Stimulated activated CD4-positive, alpha-beta T cell treated with anti-CD3 and anti-CD28 coated beads, Interleukin-2, amount 100 ng/mL, for 24 hours (primary cell): ENCODE results near the gene KCNK18.
"Not testable (repeated sequence)": the region's sequence is repeated elsewhere in the genome, so short reads cannot be mapped to it uniquely, and the experiment has no call there.

Experiments
- DNase-seq, 2 donors: peaks; one replicate each; pipeline ENCODE4 v3.0.0-alpha.2; 2020

Gene KCNK18

DNA sequence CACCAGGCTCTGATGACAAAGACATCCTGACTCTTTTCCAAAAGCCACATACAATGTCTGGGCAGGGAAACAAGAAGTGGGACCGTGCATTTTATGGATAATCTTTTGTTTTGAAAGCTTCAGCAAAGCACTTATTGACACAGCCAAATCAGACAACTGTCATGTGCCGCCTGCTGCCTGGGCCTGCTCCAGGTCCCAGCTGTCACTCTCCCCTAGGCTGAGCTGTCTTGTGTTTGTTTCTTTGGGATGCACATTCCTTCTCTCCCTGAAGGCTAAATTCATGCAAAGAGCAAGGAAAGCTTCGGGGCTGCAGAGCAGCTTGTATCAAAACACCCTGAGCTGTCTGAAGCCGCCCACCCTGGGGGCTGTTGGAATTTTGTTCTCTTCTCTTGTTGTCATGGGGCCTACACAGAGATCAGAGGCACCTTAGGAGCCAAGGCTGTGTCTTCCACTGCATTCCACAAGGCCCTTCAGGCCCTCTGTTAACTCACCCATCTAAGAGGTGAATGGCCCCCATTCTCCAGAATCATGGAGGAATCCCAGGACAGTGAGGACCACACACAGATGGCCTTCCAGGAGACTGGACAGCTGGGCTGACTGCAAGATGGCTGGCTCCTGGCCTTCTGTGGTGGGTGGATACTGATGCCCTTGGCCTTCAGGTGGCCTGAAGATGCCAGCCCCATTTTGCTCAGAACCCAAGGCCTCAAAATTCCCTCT, 25.8 kb downstream of the KCNK18 start:
- DNase-seq = no peak

DNA sequence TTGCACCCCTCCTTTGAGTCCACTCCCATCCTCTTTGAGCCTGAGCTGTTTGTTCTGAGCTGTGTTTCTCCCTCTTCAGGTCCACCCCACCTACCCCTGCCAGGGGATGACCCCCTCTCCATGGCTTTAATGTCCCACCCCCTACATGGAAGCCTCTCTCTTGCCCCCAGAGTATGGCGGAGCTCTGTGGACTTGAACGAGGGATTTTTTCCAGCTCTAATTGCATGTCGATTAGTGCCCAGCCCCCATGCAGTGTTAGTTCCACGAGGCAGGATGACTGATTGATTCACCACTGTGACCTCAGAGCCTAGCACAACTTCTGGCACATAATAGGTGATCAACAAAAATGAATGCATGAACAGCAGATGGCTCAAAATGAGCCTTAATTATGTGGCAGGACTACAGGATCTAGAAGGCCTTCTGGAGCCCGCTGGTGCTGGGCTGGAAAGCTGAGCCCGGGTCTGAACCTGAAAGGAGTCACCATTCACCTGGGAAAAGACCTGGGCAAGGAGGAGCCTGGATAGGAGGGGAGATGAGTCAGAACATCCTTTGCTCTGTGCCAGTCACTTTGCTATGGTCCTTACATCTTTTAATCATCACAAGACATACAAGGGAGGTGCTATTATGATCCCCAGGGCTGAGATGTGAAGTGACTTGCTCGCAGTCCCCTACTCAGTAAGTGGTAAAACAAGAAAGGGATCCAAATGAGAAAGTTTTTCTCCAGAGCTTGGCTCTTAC, 26.6 kb downstream of the KCNK18 start:
- DNase-seq = no peak

DNA sequence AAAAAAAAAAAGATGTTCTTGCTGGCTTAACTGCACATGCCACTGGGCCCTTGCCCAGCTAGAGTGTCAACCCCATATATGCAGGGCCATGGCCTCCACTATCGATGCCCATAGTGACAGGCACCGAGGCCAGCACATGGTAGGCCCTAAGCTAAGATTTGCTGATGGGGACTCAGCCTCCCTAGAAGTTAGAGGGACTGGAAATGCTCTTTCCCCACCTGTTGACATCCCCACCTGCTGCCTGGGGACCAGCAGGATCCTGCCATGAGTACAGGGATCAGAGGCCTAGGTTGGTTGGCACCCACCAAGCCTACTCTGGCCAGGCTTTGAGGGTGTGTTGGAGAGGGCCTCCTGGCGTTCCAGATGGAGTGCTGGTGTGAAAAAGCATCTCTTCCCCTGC, 27.6 kb downstream of the KCNK18 start:
- DNase-seq = no peak

DNA sequence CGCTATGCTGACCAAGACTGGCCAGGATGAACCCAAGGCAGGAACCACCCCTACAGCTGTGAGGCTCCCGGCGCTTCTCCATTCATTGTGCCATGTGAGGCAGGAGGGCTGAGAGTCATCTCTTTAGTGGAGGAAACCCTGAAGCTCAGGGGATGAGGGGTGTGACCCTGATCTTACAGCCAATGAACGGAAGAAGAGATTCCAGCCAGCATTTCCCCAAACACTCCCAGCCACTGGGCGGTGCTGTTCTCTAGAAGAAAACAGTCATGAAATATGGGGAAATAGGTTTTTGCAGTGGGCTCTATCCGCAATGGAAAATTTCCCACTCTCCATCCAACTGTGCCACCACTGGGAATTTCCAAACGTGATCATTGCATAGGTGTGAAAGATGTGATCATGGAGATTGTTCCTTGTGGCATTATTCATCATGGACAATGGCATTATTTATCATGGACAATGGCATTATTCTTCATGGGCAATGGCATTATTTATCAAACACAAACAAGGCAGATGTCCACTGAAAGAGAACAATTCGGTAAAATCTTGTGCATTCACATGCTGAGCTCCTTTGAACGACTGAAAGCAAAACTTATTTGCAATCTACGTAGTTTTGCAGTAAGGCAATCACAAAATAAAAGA, 29.6 kb downstream of the KCNK18 start:
- no peak for DNase-seq

DNA sequence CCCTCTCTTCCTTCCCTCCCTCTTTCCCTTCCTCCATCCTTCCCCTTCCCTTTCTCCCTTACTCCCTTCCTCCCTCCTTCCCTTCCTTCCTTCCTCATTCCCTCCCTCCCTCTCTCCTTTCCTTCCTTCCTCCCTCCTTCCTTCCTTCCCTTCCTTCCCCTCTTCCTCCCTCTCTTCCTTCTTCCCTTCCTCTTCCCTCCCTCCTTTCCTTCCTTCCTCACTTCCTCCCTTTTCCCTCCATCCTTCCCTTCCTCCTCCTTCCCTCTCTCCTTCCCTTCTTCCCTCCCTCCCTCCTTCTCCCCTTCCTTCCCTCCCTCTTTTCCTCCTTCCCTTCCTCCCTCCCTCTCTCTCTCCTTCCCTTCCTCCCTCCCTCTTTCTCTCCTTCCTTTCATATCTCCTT, 30.9 kb downstream of the KCNK18 start:
- no peak for DNase-seq

DNA sequence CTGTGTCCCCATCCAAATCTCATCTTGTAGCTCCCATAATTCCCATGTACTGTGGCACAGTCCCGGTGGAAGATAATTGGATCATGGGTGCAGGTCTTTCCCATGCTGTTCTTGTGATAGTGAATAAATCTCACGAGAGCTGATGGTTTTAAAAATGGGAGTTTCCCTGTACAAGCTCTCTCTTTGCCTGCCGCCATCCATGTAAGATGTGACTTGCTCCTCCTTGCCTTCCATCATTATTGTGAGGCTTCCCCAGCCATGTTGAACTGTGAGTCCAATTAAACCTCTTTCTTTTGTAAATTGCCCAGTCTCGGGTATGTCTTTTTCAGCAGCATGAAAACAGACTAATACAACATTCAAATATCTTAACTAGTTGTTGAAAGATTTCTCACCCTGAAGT, 32.8 kb downstream of the KCNK18 start:
- not testable (repeated sequence) for DNase-seq

DNA sequence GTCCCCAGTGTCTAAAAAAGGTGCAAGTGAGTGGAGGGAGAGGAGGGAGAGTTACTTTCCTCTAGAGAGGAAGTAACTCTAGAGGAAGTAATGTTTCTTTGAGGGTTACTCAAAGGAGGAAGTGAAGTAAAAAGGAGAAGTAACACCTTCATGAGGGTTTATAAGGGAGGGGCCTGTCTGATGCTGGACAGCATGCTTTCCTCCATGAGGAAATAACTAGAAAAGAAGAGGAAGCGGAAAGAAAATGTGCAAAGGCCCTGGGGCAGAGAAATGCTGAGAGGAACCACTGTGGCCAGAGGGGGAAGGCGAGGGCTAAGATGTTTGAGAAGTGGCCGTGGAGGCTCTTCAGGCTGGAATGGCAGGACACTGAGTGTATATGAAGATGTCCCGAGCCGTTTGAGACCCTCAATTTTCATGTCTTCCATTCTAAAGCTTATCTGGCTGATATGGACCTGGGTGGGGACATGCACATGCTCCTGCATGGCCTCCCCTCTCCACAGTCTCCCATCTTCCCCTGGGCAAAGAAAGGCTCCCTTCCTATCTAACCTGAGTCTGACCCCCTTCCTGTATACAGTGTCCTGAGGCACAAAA, 40.2 kb downstream of the KCNK18 start:
- DNase-seq = no peak

DNA sequence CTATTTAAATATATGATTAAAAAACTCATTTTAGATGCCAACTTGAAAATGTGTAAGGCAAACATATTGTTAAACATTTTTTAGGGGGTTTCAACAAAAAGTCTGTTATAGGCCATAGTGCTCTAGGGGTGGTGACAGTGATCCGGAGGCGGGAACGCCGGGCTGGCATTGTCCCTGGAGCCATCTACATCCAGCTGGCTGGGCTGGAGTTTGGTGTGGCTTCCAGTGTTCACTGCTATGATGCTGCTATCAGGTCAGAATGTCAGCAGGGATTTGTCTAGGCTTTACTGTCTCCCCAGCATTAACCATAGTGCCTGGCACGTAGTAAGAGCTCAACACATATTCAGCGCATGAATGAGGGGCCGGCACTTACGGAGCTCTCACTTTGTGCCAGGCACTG, 41.8 kb downstream of the KCNK18 start:
- DNase-seq = no peak

DNA sequence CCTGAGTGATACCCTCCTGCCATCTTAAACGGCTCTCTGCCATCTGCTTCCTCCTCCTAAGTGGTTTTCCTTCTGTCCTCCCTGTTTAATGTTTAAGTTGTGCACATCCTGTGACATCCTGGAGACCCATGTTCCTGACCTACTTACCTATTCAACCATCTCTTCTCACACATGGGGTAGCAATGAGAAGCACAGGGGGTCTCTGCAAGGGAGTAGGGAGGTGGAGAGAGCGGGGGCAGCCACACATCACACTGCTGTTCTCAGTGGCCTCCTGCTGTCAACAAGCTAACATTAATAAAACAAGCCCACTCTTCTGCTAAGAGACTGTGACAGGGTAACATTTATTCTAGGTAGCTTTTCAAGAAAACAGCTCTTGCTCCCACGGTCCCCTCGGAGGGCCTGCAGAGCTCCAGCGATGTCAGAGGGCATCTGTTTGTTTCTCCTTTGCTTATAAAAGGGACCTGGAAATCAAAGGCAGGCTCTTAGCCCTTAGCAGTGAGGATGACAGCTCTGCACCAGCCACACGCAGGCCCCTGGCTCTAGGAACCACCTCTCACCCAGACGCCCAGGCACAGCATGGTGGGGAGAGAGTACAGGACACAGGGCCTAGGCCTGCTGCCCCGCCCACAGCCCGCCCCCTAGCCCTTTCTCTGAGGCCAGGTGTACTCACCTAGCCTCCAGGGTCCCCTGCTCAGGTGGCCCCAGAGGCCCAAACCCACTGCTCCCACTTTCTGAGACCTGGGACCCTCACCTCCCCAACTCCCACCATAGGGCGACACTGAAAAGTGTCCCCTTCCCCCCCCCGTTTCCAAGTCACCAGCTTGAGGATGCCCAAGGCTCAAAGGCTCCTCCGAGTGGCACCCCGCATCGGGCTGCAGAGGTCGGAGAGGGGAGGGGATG, 42.7 kb downstream of the KCNK18 start:
- DNase-seq = no peak

DNA sequence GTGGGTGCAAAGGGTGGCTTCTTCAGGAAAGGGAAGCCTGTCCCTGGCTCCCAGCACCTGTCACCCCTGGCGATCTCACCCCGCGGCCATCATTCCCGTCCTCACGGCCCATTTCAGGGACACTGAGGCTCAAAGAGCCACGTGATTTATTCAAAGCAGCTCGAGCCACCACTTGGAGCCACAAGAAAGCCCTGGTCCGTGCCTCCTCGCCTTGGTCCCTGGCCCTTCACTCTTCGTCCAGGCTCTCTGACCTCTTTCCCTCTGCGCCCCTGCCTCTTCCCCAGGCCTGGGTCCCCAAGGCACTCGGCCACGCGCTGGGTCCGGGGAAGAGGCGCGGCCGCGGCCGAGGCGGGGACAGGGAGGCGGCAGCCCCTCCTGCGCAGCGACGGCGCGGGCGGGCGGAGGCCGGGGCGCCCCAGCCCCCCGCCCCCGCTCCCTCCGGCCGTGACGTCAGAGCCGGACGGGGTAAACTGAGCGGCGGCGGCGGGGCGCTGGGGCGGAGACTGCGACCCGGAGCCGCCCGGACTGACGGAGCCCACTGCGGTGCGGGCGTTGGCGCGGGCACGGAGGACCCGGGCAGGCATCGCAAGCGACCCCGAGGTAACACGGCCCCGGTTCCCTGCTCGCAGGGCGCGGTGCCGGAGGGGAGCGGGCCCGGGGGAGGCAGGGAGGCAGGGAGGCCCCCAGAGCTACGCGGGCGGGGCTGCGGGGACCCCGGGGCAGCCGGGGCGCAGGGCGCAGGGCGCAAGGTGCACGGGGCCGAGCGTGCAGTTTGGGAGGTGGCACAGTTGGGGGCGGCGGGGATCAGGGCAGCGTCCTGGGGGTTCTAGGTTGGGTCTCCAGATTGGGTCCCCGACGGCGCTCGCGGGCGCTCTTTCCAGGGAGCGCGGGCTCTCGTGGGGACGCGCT, 43.6 kb downstream of the KCNK18 start, which contains the start of gene SLC18A2:
TSS of gene SLC18A2 (plus strand) at position 494 of the 909 bp plus-strand sequence. CDS start 580 bp downstream, outside the sequence.
- DNase-seq = no peak

DNA sequence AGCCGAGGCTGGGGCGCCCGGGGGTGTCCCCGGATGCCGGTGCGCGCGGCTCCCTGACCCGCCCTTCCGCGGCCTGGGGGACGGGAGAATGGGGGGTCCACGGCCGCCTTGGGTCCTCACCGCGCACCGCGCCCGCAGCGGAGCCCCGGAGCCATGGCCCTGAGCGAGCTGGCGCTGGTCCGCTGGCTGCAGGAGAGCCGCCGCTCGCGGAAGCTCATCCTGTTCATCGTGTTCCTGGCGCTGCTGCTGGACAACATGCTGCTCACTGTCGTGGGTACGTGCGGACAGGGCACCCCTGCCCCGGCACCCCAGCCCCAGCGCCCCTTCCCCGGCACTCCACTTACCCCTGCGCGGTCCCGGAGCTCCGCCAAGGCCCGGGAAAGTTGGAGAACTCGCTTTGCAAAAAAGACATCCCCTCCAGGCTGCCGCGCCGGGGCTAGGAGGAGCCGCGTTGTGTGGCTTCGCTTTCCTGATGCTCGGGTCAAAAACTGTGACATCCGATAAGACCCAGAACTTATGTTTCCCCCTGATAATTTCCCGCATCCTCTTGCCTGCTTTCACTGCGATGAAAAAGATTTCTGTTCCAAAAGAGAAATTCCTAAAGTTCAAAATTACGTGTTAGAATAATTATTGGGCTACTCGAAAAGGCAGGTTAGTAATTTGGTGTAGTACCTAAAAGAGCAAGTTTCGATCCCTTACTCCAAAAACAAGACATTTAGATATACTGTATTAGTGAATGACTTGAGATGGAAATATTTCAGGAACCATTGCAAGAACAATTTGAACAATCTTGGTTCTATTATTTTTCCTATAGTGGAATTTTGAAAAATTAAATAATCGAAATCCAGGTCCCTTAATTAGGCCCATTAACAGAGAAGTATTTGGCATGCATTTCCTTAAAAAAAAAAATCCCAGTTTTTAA, 44.5 kb downstream of the KCNK18 start:
- no peak for DNase-seq

DNA sequence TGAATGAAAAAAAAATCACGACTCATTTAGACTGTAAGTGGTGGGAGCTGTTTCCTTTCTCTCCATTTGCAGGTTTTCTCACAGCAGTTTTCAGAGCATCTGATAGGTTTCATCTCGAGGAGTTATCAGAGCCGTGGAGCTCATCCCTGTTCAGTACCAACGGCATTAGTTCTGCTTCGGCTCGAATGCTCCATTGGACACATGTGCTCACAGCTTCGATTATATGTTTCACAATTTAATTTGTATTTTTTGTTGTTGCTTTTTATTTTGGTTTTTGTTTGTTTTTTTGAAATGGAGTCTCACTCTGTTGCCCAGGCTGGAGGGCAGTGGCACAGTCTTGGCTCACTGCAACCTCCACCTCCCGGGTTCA, 45.2 kb downstream of the KCNK18 start:
- no peak for DNase-seq

DNA sequence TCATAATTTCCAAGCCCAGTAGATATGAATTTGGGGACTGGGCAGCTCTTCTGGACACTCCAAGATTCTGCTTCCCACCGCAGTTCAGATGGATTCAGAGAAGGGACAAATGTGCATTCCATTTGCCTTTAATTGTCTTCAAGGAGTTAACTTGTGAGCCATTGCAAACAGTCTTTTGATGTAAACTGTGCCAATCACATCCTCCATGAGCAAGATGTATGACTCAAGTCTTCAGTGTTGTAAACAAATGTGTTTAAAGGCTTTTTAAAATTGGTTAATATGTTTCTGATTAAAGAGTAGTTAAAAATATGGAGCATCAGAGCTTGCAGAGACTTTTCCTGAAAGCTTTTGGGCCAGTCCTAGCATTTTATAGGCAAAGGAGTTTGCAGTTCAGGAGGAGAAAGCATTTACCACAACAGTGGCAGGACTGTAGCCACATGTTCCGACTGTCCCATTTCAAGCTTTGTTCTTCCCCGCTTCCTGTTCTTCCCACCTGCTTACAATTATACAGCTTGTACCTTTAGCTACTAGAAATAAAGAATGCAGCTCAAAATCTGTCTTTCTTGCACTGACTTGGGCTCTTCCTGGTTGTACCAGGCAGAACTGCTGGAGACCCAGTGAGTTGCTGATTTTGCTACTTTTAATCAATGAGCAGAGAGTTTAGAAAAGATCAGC, 49.8 kb downstream of the KCNK18 start:
- DNase-seq = no peak

DNA sequence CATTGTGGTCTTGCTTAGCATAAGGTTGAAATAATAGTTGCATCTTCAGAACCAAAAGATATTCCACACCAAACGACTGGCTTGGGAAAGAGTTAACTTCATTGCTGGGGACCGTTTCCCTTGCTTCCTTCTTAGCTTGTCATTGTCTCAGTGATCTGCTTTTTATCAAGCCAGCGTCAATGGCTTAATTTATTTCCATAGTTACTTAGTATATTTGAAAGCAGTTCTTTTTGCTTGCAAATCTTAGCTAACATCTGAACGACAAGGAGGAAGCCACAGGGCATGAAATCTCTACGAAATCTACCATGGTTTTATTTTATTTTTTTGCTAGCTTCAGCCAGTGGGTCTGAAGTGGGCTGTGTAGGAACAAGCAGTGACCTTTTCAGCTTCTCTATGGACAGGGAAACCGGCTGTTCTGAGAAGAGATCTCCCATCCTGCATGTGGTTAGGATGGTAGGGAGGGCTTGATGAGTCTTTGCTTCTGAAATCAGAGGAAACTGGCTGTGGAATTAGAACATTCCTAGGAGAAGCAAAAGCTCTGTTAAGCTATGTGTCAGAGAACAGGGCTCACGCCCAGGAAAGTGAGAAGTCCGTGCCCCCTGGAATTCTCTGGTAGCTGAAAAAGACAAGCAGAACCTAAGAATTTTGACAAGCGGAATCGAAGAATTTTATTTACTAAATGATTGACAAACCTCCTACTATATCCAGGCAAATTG, 51.6 kb downstream of the KCNK18 start:
- DNase-seq = no peak

DNA sequence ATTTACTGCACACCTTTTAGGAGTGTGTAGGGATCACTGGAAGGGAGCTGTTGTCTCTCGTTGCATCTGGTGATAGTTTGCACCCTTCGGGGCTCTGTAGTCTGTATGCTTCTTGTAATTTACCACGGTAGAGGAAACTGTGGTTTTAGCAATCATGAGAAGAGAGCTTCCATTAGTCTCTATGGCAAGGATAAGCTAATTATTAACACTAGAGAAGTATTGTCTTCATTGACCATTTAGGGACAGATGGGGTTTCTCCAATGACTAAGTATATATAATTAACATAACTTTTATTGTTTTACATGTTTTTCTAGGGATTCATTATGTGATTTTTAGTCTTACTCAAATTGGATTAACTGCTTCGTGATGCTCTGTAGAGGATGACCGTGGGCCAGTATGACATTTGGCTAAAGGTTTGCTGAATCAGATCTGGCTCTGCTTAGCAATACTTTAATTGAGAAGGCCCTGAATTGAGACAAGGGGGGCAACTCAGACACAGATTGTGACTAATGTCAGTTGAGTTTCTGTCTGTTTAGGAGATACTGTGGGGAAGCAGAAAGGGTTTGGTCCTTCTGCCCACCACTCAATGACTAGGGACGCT, 52.3 kb downstream of the KCNK18 start:
- DNase-seq = no peak

DNA sequence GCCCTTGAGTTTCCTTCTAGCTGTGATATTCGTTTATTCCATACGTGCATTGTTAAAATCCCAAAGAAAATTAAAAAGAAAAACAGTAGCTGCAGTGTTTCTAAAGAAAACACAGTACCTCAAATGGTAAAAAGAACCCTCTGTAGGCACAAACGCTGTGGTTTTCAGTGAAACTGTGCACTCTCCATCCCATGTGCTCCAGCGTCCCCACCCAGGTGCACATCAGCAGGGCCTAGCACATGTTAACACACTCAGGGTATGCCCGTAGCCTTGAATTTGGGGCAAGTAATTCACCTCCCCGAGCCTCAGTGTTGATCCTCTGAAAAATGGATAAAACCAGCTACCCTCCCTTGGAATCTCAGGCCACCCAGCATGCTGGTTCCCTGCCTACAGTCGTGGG, 53.1 kb downstream of the KCNK18 start:
- DNase-seq = no peak

DNA sequence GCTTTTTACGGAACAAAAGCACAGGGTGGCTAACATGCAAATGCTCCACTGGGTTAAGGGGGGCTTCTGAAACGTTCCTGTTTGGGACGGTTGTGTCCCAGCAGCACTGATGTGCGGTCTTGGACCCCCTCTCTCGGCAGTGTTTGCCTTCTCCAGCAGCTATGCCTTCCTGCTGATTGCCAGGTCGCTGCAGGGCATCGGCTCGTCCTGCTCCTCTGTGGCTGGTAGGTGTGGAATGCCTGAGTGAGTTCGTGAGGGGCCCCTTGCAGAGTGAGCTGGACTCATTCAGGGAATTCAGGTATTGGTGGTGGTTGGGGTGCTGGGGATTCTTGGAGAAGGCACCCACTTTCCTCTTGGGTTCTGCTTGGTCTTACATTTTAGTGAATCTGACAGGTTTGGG, 56.6 kb downstream of the KCNK18 start:
- DNase-seq = no peak

DNA sequence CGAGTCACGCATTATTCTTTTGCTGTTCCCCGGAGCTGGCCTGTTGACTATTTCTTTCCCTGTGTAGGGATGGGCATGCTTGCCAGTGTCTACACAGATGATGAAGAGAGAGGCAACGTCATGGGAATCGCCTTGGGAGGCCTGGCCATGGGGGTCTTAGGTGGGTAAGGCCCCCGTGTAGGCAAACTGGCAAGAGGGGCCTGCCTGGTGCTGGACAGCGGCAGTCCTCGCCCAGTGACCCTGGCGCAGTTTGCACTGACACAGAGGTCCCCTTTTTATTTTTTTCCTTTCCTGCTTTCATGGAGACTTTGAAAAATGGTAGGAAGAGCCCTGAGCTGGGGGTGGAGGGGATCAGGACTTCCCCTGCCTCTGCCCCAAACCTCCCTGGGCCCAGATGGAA, 57.0 kb downstream of the KCNK18 start:
- DNase-seq = no peak
